Bronchial smooth muscle cell (primary cell): Measurements from ENCODE around the gene OR4C15. TPM values are rescaled to one million over a fixed set of nuclear protein-coding genes. Genes with fewer than 3 reads are reported as not detected.

Source experiments
- total RNA-seq: library from RNA; depleted of rRNA; stranded (reverse); fragments of >200 nt; gene quantifications from 2 replicates; pipeline ENCODE4 v1.2.1, GENCODE V29; 2014

OR4C15 gene
- not detected in 2 replicates for total RNA-seq

DNA sequence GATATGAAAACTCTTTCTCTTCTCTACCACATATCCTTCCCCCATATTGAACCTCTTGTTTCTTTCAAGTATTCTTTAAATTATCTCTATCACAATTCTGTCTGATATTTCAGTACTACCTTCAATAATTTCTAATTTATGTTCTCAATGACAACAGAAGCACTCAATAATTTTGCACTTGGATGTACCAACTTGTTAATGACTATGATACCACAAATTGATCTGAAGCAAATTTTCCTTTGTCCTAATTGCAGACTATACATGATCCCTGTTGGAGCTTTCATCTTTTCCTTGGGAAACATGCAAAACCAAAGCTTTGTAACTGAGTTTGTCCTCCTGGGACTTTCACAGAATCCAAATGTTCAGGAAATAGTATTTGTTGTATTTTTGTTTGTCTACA lies at the start of gene OR4C15:
TSS of gene OR4C15 (plus strand) at position 301 of the 400 bp plus-strand sequence. CDS start at position 301, 0 bp downstream.

DNA sequence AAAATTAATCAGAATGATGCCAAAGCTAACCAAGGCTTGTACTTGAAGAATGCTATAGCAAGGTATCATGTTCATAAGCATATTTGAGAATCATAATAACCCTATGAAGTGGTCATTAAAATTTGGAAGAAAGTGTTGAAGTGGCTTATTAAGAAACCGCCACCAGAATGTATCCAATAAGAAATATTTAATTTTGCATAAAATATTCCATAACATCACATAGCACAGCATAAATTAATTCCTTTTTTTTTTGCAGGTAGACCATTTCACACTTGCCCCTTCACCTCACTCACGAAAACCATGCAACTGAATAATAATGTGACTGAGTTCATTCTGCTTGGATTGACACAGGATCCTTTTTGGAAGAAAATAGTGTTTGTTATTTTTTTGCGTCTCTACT lies 17.6 kb downstream of the OR4C15 start, which contains the start of gene OR4C16:
TSS of gene OR4C16 (plus strand) at position 301 of the 400 bp plus-strand sequence. CDS start at position 301, 0 bp downstream.

Other genes starting within 250 kb of the OR4C15 start
- not detected in 2 replicates for gene OR4A16, start 211.3 kb upstream of the OR4C15 start, total RNA-seq
- not detected in 2 replicates for gene OR4A15, start 186.5 kb upstream of the OR4C15 start, total RNA-seq
- gene OR4C16, start 17.7 kb downstream of the OR4C15 start, total RNA-seq, result not detected in 2 replicates
- not detected in 2 replicates for gene OR4C11, start 53.2 kb downstream of the OR4C15 start, total RNA-seq
- not detected in 2 replicates for gene OR4P4, start 80.6 kb downstream of the OR4C15 start, total RNA-seq
- not detected in 2 replicates for gene OR4S2, start 93.9 kb downstream of the OR4C15 start, total RNA-seq
- not detected in 2 replicates for gene OR4C6, start 107.7 kb downstream of the OR4C15 start, total RNA-seq
- not detected in 2 replicates for gene OR5D13, start 219.0 kb downstream of the OR4C15 start, total RNA-seq
- not detected in 2 replicates for gene OR5D14, start 241.1 kb downstream of the OR4C15 start, total RNA-seq